ENCODE data around the gene NEMP1. TPM values are rescaled to one million over a fixed set of nuclear protein-coding genes. Genes with fewer than 3 reads are reported as not detected.

Gene NEMP1
- total RNA-seq, 1 experiment from 2014 or later, result 63.2 TPM

DNA sequence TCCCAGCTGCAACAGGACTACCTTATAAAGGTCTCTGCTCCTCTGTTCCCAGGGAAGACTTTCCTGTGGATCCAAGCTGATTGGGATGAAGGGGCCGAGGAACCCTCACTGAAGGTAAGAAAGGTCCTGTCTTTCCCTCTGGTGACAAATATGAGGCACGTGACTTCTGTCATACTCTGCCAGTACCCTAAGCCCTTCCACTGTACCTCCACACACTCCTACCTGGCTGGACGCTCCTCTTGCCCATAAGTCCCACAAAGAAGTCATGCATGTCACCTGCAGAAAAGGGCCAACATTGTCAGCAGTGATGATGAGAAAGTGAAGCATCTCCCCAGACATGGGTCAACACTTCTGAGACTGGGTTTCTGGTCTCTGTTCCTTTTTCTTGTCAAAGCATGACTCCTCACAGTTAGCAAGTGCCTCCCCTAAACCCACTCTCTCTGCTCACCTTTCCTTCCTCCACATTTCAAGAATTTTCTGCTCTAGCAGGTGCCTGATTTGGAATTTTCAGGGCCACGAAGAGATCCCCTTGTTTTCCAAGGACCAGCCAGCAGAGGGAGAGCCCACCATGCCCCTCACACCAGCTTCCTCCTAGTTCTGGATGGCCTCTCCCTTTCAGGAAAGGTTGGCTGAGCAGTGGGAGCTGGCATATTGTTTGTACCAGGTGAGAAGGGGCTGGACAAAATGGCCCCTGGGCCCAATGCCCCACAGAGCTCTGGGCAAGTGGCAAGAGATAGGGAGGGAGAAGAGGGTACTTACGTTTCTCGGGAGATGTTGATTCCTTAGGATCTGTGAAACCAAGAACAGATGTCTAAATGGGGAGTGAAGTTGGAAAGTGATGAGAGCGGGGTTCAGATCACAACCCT is 65.8 kb downstream of the NEMP1 start:
- H3K4me1 Mint-ChIP-seq (ENCODE audit: low read depth, unreplicated experiment), result no peaks in the 10 kb centered on the region
- CTCF ChIA-PET, result interaction anchor here (1.0 kb wide), 1 partner anchor 11 kb away, joined by 3 read pairs; no protein-coding TSS in a partner anchor
- intact Hi-C loops (cut with micrococcal nuclease; ENCODE audit: unreplicated experiment), result no loop called here

GRCh38 chr12:57011438-57012424 is 66.9 kb downstream of the NEMP1 start:
- H3K4me3 Mint-ChIP-seq (ENCODE audit: low read depth, unreplicated experiment), result no peak overlapping the region
- peaks cover 70% of the 10 kb centered on the region for H3K27me3 Mint-ChIP-seq (ENCODE audit: unreplicated experiment)
- intact Hi-C loops (cut with micrococcal nuclease; ENCODE audit: unreplicated experiment), result no loop called here
- TF ChIP-seq, protein P1, sequence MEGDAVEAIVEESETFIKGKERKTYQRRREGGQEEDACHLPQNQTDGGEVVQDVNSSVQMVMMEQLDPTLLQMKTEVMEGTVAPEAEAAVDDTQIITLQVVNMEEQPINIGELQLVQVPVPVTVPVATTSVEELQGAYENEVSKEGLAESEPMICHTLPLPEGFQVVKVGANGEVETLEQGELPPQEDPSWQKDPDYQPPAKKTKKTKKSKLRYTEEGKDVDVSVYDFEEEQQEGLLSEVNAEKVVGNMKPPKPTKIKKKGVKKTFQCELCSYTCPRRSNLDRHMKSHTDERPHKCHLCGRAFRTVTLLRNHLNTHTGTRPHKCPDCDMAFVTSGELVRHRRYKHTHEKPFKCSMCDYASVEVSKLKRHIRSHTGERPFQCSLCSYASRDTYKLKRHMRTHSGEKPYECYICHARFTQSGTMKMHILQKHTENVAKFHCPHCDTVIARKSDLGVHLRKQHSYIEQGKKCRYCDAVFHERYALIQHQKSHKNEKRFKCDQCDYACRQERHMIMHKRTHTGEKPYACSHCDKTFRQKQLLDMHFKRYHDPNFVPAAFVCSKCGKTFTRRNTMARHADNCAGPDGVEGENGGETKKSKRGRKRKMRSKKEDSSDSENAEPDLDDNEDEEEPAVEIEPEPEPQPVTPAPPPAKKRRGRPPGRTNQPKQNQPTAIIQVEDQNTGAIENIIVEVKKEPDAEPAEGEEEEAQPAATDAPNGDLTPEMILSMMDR (IDR thresholded peaks at IDR 0.05; ENCODE audit: unreplicated experiment), result no peak
- H3K9me3 Mint-ChIP-seq (ENCODE audit: low read depth, unreplicated experiment), result no peaks in the 10 kb centered on the region
- no peaks in the 10 kb centered on the region for H3K4me1 Mint-ChIP-seq (ENCODE audit: low read depth, unreplicated experiment)
- peaks cover 2% of the 10 kb centered on the region for H3K36me3 Mint-ChIP-seq (ENCODE audit: insufficient read depth, unreplicated experiment)
- BruUV-seq (replicated peaks), result no TSS peak
- CTCF ChIA-PET, result interaction anchor here (0.5 to 0.9 kb wide), 2 partner anchors 117 to 172 kb away, joined by 3 to 6 read pairs; partner anchors contain the start of gene LRP1
- DNase-seq, result no peak
- no peak overlapping the region for H3K27ac Mint-ChIP-seq (ENCODE audit: unreplicated experiment)

More for the DNA sequence above, 65.8 kb downstream of the NEMP1 start:
- peaks cover 70% of the 10 kb centered on the region for H3K27me3 Mint-ChIP-seq (ENCODE audit: unreplicated experiment)
- no peak overlapping the region for H3K4me3 Mint-ChIP-seq (ENCODE audit: low read depth, unreplicated experiment)
- no peaks in the 10 kb centered on the region for H3K9me3 Mint-ChIP-seq (ENCODE audit: low read depth, unreplicated experiment)
- TF ChIP-seq, protein P1 (IDR thresholded peaks at IDR 0.05; ENCODE audit: unreplicated experiment), result no peak
- no TSS peak for BruUV-seq (replicated peaks)
- no peak for DNase-seq
- H3K27ac Mint-ChIP-seq (ENCODE audit: unreplicated experiment), result no peak overlapping the region
- H3K36me3 Mint-ChIP-seq (ENCODE audit: insufficient read depth, unreplicated experiment), result no peaks in the 10 kb centered on the region

DNA sequence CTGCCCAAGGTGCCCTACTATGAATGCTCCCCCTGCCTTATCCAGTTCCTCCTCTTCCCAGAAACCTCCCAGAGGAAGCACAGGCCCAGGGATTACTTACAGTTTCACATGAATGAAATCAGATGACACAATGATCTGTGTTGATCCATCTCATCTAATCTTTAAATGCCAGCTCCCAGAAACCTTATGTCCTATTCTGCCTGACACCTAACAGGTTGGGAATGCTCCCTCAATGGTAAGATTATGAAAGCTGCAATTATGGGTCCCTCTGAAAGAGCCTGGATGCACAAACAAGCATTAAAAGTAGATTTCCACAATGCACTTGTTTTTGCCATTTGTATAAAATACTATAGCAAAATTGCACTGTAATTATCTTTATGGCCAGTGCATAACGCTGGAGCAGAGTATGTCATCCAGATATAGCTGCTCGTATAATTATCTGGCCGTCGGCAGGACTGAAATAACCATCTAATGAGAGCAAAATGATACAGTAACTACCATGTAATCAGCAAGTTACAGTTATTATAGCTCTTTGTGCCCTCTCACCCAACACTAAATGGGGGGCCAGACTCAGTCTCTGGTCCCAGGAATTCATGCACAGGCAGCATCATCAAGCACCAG is 67.9 kb downstream of the NEMP1 start:
- Mint-ChIP-seq H3K4me1 (ENCODE audit: low read depth, unreplicated experiment) (peaks cover 4% of the 10 kb centered on the region), H3K36me3 (ENCODE audit: insufficient read depth, unreplicated experiment) (peaks cover 12% of the 10 kb centered on the region), H3K9me3 (ENCODE audit: low read depth, unreplicated experiment) (no peaks in the 10 kb centered on the region), H3K27me3 (ENCODE audit: unreplicated experiment) (peaks cover 63% of the 10 kb centered on the region), H3K27ac (ENCODE audit: unreplicated experiment) (no peak overlapping the region), H3K4me3 (ENCODE audit: low read depth, unreplicated experiment) (no peak overlapping the region)
- TF ChIP-seq, protein P1 (IDR thresholded peaks at IDR 0.05; ENCODE audit: unreplicated experiment), result no peak
- CTCF ChIA-PET, result interaction anchor here (0.5 to 0.9 kb wide), 3 partner anchors 118 to 751 kb away, joined by 3 to 6 read pairs (median 4); partner anchors contain the start of gene LRP1
- no peak for DNase-seq
- intact Hi-C loops (cut with micrococcal nuclease; ENCODE audit: unreplicated experiment), result no loop called here
- no TSS peak for BruUV-seq (replicated peaks)
